ENCODE measurements around the gene DNASE1L3. TPM values are rescaled to one million over a fixed set of nuclear protein-coding genes. Genes with fewer than 3 reads are reported as not detected.

The DNASE1L3 gene
- total and polyA plus RNA-seq, 2 of the 4 experiments (the other 2 are of a cell fraction) = not detected

DNA sequence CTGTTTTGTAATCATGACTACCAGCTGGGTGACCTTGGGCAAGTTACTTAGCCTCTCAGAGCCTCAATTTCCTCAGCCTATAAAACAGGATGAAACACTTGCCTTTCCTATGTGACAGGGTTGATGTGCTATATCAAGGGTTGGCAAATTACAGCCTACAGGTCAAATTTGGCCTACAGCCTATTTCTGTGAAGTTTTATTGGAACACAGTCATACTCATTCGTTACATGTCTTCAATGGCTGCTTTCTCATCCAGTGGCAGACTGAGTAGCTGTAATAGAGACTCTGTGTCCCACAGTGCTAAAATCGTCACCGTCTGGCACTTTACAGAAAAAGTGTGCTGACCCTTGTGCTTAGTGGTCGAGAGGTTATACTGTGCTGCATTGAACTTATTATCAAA, 43.4 kb upstream of the DNASE1L3 start:
- Histone ChIP-seq H2BK120ac (ENCODE audit: low read depth, low read length) (no peak overlapping the region), H3K36me3 (ENCODE audit: control insufficient read depth, insufficient read depth, low read length) (peaks cover 8% of the 10 kb centered on the region), H3K27me3 (ENCODE audit: control insufficient read depth, insufficient read depth, low read length) (no peaks in the 10 kb centered on the region), H3K79me1 (ENCODE audit: low read depth in 1 of 2, low read length in 2 of 2) (peaks cover 0 to 4% of the 10 kb centered on the region in 2 experiments; a peak in 1 of 4 replicates), H3K23ac (ENCODE audit: low read depth, low read length) (no peak overlapping the region), H3K4ac (ENCODE audit: low read depth, low read length) (no peak overlapping the region), H2BK5ac (ENCODE audit: low read depth, low read length, poor library complexity, severe bottlenecking) (no peak overlapping the region), H3K9me3 (ENCODE audit: control insufficient read depth, insufficient read depth, low read length) (no peaks in the 10 kb centered on the region), H3K56ac (ENCODE audit: extremely low read depth, insufficient read depth, low read length) (no peak overlapping the region), H4K20me1 (ENCODE audit: insufficient read depth, low read length) (no peaks in the 10 kb centered on the region; the same call in 1 of the 2 replicates), H2BK20ac (ENCODE audit: low read depth, low read length) (no peak overlapping the region), H2BK15ac (ENCODE audit: low read depth, low read length) (no peak overlapping the region), H4K8ac (ENCODE audit: low read depth in 2 of 2, low read length in 2 of 2) (no peak overlapping the region), H3K4me3 (ENCODE audit: insufficient read depth, low read depth, low read length) (no peak overlapping the region), H3K4me2 (ENCODE audit: low read depth, low read length) (no peak overlapping the region), H3K14ac (replicated peaks; ENCODE audit: low read depth, low read length) (no peak overlapping the region), H3K4me1 (ENCODE audit: control insufficient read depth, insufficient read depth, low read length) (peaks cover 4% of the 10 kb centered on the region), H3K18ac (ENCODE audit: low read depth, low read length) (no peak overlapping the region), H4K91ac (ENCODE audit: insufficient read depth, low read depth, low read length) (no peak overlapping the region), H3K9ac (ENCODE audit: low read depth, low read length) (no peak overlapping the region), H4K5ac (ENCODE audit: low read depth, low read length) (no peak overlapping the region), H2AK5ac (ENCODE audit: low read depth, low read length) (no peak overlapping the region), H2AK9ac (replicated peaks; ENCODE audit: low read depth, low read length, poor library complexity) (no peak overlapping the region), H2AFZ (replicated peaks; ENCODE audit: low read length, poor library complexity) (no peak overlapping the region), H3K27ac (ENCODE audit: insufficient read depth, low read length) (no peak overlapping the region), H3K9me1 (ENCODE audit: insufficient read depth, low read length) (peaks cover 4% of the 10 kb centered on the region; the same call in 1 of the 2 replicates)
- CTCF ChIA-PET = no interaction called here
- BruUV-seq (replicated peaks) = no TSS peak
- 96% methylated on average over 4 of the region's 4 CpGs; no CpG with 5 or more reads in 1 of the 2 experiments for WGBS, 2 experiments (ENCODE audit: extremely low coverage in 2 of 2, insufficient read length in 1 of 2)
- in situ Hi-C loops (cut with MboI; ENCODE audit: low sequenced_read_pairs) = no loop called here
- TF ChIP-seq MAFK (IDR thresholded peaks at IDR 0.05; ENCODE audit: low read depth, low read length) (no peak), MXI1 (IDR thresholded peaks at IDR 0.05; ENCODE audit: borderline replicate concordance, low read depth, low read length) (no peak), SMC3 (IDR thresholded peaks at IDR 0.05; ENCODE audit: low read depth, low read length) (no peak), FOS (IDR thresholded peaks at IDR 0.05; ENCODE audit: low read depth, low read length) (no peak)
- intact Hi-C loops (cut with micrococcal nuclease) = no loop called here
- dilution Hi-C loops (cut with HindIII; ENCODE audit: low sequenced_read_pairs, unreplicated experiment) = no loop called here
- POLR2A ChIA-PET (ENCODE audit: unreplicated experiment) = no interaction called here
- DNase-seq (no peak), ATAC-seq (ENCODE audit: low read depth) (no peak)

Data from IMR-90 (cell line).